Brain microvascular endothelial cell (primary cell): Measurements from ENCODE around the gene DOK4.

ENCODE experiments used
- DNase-seq: peaks from one replicate; pipeline ENCODE4 v3.0.0-alpha.2; 2020
- H3K27ac ChIP-seq: fragments of 250-450 bp; sonication (Bioruptor Pico); 2 replicates; pipeline ENCODE4 v1.5.1; 2020; ENCODE audit warnings: mild to moderate bottlenecking, moderate library complexity
- H3K27me3 ChIP-seq: fragments of 250-450 bp; sonication (Bioruptor Pico); replicated peaks from 2 replicates; pipeline ENCODE4 v1.5.1; 2020; ENCODE audit warnings: mild to moderate bottlenecking
- H3K36me3 ChIP-seq: fragments of 250-450 bp; sonication (Bioruptor Pico); replicated peaks from 2 replicates; pipeline ENCODE4 v1.5.1; 2020; ENCODE audit warnings: mild to moderate bottlenecking
- H3K4me3 ChIP-seq: 2 replicates; pipeline ENCODE4 v1.5.1; 2011; ENCODE audit warnings: low read depth, mild to moderate bottlenecking, control low read depth, low read length, moderate library complexity
- CTCF ChIP-seq: IDR thresholded peaks from 2 replicates; pipeline ENCODE4 v1.5.1; 2011; ENCODE audit warnings: low read depth, mild to moderate bottlenecking, moderate library complexity, low read length, control low read depth, inconsistent platforms; ENCODE audit errors: missing control alignments
- in situ Hi-C: cut with HindIII; loops from 2 replicates; pipeline ENCODE4 v1.10.0; 2017; ENCODE audit warnings: low sequenced_read_pairs, low pct_ligation_motif_present

Gene DOK4

GRCh38 chr16:57485916-57486857, at the start of gene DOK4:
TSS of gene DOK4 (minus strand) at chr16:57486493. CDS start at chr16:57479507, 6,986 bp downstream.
- Histone ChIP-seq H3K27me3 (no peaks in the 10 kb centered on the region), H3K4me3 (peak within 1 kb of the TSS; percentile 68), H3K36me3 (no peaks in the 10 kb centered on the region), H3K27ac (no peak within 1 kb of the TSS)
- in situ Hi-C loops: no loop called here
- no peak for TF ChIP-seq CTCF
- peak; percentile 48 for DNase-seq

- Histone ChIP-seq H3K27me3 (peaks cover 3% of the 10 kb centered on the region), H3K36me3 (no peaks in the 10 kb centered on the region), H3K4me3 (peak overlapping the region; percentile 72), H3K27ac (peak overlapping the region; percentile 59)
- in situ Hi-C loops: no loop called here
- peak; percentile 85 for DNase-seq
- peak; percentile 16 for TF ChIP-seq CTCF
Observed at GRCh38 chr16:57535680-57536305, 49.5 kb upstream of the DOK4 start.

GRCh38 chr16:57534881-57535658, 48.8 kb upstream of the DOK4 start:
- H3K27me3 ChIP-seq: peaks cover under 1% of the 10 kb centered on the region
- no peak for DNase-seq
- H3K36me3 ChIP-seq: no peaks in the 10 kb centered on the region
- in situ Hi-C loops: no loop called here
- H3K4me3 ChIP-seq: peak overlapping the region; percentile 72
- no peak overlapping the region for H3K27ac ChIP-seq
- TF ChIP-seq CTCF: no peak

GRCh38 chr16:57534337-57534880, 48.1 kb upstream of the DOK4 start:
- no peaks in the 10 kb centered on the region for H3K36me3 ChIP-seq
- no peak for DNase-seq
- in situ Hi-C loops: no loop called here
- TF ChIP-seq CTCF: no peak
- H3K27ac ChIP-seq: no peak overlapping the region
- no peaks in the 10 kb centered on the region for H3K27me3 ChIP-seq
- no peak overlapping the region for H3K4me3 ChIP-seq

- no peak for TF ChIP-seq CTCF
- in situ Hi-C loops: no loop called here
- Histone ChIP-seq H3K36me3 (no peaks in the 10 kb centered on the region), H3K27me3 (no peaks in the 10 kb centered on the region), H3K4me3 (no peak overlapping the region), H3K27ac (no peak overlapping the region)
- no peak for DNase-seq
Observed at GRCh38 chr16:57533431-57534336, 47.4 kb upstream of the DOK4 start.
